ENCODE results near the gene DYNC1LI1.

- TF ChIP-seq CTCF (IDR thresholded peaks at IDR 0.05; ENCODE audit: poor library complexity, severe bottlenecking) (no peak), EZH2 (IDR thresholded peaks at IDR 0.05; ENCODE audit: borderline replicate concordance, insufficient read depth, low read length, poor library complexity, severe bottlenecking) (no peak), RAD21 (conservative IDR thresholded peaks at IDR 0.05) (no peak), POLR2AphosphoS5 (IDR thresholded peaks at IDR 0.05) (no peak), REST (IDR thresholded peaks at IDR 0.05; ENCODE audit: borderline replicate concordance) (no peak), TAF1 (IDR thresholded peaks at IDR 0.05; ENCODE audit: low read depth) (no peak), EP300 (conservative IDR thresholded peaks at IDR 0.05; ENCODE audit: poor library complexity, severe bottlenecking) (no peak), SMC3 (conservative IDR thresholded peaks at IDR 0.05; ENCODE audit: poor library complexity) (no peak)
These were observed 17.2 kb downstream of the DYNC1LI1 start for GRCh38 chr3:32553459-32553858.

Measured in neural cell (in vitro differentiated cells).